Neural progenitor cell (in vitro differentiated cells): Measurements from ENCODE around the gene BAIAP3.

Experiments
- CTCF ChIP-seq: fragments of 200-600 bp; sonication (generic); IDR thresholded peaks from 2 replicates; pipeline ENCODE4 v1.5.1; 2017; ENCODE audit warnings: antibody characterized with exemption, mild to moderate bottlenecking
- EZH2 ChIP-seq: fragments of 200-600 bp; sonication (generic); IDR thresholded peaks from 2 replicates; pipeline ENCODE4 v1.6.1; 2017; ENCODE audit warnings: antibody characterized with exemption, mild to moderate bottlenecking, moderate library complexity
- EZH2phosphoT487 ChIP-seq: fragments of 200-600 bp; sonication (generic); IDR thresholded peaks from 2 replicates; pipeline ENCODE4 v1.6.1; 2017; ENCODE audit warnings: antibody characterized with exemption

- TF ChIP-seq CTCF (no peak), EZH2phosphoT487 (no peak), EZH2 (no peak)
These were observed 36.3 kb upstream of the BAIAP3 start for GRCh38 chr16:1297018-1297696.
